Activated CD4-positive, alpha-beta T cell treated with anti-CD3 and anti-CD28 coated beads for 1 hour (primary cell): ENCODE data around the gene SH2D7.

Experiments
- DNase-seq: peaks from one replicate; pipeline ENCODE4 v3.0.0-alpha.2; 2020

The SH2D7 gene

GRCh38 chr15:78104566-78105475, 12.5 kb downstream of the SH2D7 start:
- no peak for DNase-seq

- DNase-seq = no peak
Measured at GRCh38 chr15:78105476-78106241, 13.3 kb downstream of the SH2D7 start.

DNA sequence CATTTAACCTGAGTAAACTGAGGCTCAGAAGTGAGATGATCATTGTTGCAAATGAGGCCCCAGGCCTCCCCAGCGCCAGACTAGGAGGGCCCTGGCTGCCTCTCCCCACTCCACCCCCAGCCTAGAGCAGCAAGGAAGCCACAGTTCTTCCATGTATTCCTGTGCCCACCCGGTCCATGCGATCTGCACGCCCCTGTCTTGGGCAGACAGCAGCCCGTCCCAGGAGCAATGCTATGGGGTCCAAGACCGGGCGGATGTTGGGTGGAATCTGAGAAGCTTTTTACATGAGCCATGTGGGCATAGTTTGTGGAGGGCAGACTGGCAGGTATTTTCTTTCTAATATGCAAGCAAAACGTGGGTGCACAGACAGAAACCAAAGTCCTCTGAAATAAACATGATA, 15.1 kb downstream of the SH2D7 start:
- no peak for DNase-seq

GRCh38 chr15:78108300-78109084, 16.1 kb downstream of the SH2D7 start:
- DNase-seq = peak; percentile 77

DNA sequence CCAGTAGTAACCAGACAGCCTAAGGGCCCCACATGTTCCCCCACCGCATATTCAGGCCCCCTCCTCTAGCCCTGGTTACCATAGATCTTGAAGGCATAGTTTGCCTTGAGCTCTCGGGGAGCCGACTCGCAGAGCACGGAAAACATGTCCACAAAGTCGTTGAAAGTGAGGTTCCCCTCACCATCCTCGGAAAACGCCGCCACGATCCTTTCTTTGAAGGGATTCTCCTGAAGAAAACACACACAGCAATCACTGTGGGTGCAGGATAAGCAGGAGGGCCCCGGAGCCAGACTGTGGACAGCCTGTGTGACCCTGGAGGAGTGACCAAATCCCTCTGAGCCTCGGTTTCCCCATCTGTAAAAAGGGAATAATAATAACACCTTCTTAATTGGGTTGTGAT, 16.8 kb downstream of the SH2D7 start:
- no peak for DNase-seq

- DNase-seq = no peak
Measured at GRCh38 chr15:78110096-78110495, 17.7 kb downstream of the SH2D7 start.

DNA sequence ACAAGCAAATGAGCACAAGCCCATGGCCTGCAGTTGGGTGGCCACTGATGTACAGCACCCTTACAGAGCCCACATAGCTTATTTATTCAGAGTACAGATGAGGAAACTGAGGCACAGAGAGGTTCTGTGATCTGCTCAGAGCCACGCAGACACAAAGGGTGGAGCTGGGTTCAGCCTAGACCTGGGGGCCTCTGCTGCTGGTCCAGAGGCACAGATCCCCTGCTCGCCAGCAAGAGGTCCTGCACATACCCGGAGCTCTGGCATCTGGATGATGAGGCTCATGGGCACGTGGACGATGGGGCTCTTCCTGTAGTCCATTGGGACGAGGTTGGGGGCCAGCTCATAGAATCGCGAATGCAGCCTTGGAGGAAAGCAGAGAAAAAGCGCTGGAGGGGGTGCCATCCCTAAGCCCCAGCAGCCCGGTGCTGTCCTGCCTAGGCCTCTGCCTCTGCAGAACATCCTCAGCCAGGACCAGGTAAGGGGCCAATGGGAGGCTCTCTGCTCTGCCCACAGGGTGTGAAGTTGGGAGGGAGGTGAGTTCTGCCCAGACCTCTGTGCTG, 18.6 kb downstream of the SH2D7 start:
- DNase-seq = no peak

DNA sequence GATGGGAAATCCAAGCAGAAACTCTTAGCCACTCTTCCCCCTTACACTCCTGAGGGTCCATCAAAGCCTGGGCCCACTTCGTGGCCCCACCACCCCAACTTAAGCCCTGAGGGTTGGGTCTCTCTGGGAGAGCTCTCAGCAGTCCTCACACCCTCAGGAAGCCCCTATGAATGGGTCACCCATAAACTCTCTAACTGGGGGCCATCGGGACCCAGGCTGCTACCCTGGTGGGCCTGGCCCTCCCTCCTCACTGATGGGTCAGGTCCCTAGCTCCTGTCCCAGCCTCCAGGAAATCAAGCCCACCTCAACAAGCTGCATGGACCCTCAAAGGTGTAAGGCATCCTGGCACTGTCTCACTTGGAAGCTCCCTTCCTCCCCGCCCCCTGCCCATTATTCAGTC, 19.4 kb downstream of the SH2D7 start:
- no peak for DNase-seq

- no peak for DNase-seq
Measured at GRCh38 chr15:78112551-78112950, 20.2 kb downstream of the SH2D7 start.

GRCh38 chr15:78120523-78120922, 28.2 kb downstream of the SH2D7 start:
- no peak for DNase-seq

- no peak for DNase-seq
Measured at GRCh38 chr15:78125267-78125666, 32.9 kb downstream of the SH2D7 start.

DNA sequence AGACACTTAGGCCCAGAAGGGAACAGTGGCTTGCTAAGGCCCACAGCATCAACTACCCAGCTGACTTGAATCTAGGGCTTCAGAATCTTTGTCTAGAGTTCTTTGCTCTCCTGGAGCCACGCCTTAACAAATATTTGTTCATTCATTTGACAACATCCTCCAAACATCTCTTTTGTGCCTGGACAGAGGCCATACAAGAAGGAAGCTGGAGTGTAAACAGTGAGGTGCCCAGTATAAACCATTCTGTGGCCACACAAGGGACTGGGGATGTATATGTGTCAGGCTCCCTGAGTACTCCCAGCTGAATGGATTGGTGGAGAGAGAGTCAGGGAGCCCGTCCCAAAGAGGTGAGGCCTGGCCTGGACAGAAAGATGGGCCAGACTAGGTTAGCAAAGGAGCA, 35.5 kb downstream of the SH2D7 start:
- DNase-seq = no peak

DNA sequence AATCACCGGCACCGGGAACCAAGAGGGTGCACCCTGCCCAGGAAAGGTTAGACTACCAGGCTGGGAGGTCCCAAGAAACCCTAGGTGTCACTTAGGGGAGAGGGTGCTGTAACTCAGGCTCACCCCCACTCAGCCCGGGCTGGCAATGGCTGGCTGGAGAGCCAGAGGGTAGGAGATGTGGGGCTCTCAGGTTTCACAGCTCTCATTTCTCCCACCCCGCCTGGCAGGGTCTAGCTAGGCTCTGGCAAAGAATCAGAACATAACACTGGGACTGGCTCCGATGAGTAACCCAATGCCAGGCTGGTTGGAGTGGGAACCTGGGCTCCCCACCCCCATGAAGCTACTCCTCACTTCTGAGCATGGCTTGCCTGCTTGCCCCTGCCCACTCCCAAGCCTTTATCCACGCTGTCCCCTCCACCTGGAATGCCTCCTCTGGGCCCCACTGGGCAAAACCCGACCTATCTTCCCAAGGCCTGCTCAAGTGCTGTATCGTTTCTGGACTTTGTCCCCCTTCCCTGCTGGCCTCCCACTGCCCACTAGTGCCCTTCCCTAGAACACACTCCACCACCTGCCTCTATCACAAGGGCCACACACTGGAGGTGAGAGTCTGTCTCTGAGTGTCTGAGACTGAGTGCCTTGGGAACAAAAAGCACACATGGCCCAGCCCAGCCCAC, 36.9 kb downstream of the SH2D7 start:
- DNase-seq = no peak

DNA sequence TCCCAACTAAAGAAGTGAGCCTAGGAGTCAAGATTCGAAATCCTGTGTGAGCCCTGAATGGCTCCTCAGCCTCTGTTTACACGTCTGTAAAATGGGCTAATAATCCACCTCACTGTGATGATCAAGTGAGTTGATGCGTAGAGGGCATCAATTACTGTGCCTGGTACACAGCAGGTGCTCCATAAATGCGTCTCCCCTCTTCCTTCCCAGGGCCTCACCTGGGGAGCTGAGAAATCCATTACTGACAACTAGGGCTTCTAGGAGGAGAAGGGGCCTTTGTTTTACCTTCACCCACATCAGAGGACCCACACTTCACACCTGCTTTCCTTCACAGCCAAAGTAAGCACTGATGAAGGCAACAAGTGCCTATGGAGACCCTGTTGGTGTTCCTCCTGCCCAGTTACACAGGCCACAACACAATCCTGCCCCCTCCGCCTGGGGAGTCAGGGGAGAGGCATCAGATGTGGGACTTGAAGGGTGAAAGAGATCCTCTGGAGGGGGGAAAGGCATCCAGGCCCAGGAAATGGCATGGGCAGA, 37.5 kb downstream of the SH2D7 start:
- no peak for DNase-seq

- DNase-seq = no peak
Measured at GRCh38 chr15:78130466-78131294, 38.3 kb downstream of the SH2D7 start.

DNA sequence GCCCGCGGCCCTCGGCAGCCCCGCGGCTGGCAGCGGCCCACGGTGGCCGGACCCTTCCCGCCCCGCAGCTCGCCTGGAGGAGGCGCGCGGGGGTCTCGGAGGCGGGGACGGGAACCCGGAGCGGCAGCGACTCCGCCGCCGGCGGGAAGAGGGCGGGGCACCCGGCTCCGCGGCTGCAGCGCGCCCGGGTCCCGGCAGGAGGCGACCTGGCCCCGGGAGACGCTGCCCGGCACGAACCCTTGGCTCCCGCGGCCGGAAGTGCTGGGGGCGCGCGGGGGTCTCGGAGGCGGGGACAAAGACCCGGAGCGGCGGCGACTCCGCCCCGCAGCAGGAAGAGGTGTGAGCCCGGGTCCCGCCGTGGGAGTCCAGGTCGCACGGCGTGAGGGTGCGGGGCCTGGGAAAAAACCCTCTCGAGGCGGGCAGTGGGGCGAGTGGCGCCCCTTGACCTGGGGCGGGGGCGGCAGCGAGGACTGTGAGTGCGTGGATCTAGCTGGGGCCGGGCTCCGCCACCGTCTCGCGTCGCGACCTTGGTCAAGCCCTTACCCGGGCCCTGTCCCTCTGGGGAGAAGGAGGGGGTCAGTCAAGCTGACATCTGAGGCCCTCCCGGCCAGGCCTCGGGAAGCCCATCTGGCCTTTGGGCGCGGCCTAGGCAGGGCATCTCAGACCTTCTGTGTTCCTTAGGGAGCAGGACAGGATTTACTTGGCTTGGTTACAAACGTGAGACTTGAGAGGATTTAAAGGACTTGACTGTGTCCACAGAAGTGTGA, 39.1 kb downstream of the SH2D7 start, which contains the start of gene CIB2:
Gene CIB2, minus strand, starts transcription at position 151 of the 767 bp plus-strand sequence. CDS start 230 bp downstream, outside the sequence.
- peak; percentile 65 for DNase-seq

- DNase-seq = no peak
Measured at GRCh38 chr15:78133801-78134200, 41.4 kb downstream of the SH2D7 start.

GRCh38 chr15:78139578-78139977, 47.2 kb downstream of the SH2D7 start:
- no peak for DNase-seq

GRCh38 chr15:78140292-78140691, 47.9 kb downstream of the SH2D7 start:
- no peak for DNase-seq

DNA sequence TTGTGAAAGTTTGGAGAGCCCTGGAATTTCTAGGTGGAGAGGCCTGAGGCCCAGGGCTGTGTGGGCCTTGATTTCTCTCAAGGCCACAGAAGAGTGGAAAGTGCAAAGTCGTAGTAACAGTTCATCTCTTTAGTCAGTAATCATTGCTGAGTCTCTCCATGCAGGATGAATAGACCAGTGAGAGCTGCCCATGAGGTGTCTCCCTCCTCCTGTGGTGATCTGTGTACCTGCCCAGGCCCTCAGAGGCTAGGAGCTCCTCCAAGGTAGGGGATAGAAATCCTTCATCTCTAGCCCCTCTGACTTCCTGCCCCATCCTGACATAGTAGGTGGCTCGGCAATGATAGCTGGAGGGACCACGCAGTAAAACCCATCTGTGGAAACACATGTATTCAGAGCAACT, 50.0 kb downstream of the SH2D7 start:
- DNase-seq = no peak
